Right lobe of liver (tissue), 6 donors: ENCODE data around the gene PILRA. TPM values are rescaled to one million over a fixed set of nuclear protein-coding genes. Genes with fewer than 3 reads are reported as not detected.

Source experiments
- ATAC-seq, 4 donors: fragments of 200-7000 bp; cut with Tn5 transposase; one replicate each; pipeline ENCODE4 v1.9.1; 2020; ENCODE audit warnings: mild to moderate bottlenecking in 4 of 4, moderate library complexity in 4 of 4
- DNase-seq, 3 donors: peaks; one replicate each; pipeline ENCODE4 v3.0.0-alpha.2; 2020
- H3K27ac ChIP-seq, 3 donors: fragments of 200-600 bp; one replicate each; pipeline ENCODE4 v1.8.0; 2022
- H3K27me3 ChIP-seq, 2 donors: fragments of 200-600 bp; one replicate each; pipeline ENCODE4 v1.8.0; 2022
- H3K36me3 ChIP-seq, 4 donors: fragments of 200-600 bp; sonication (generic) in 1 of 4; one replicate each; pipeline versions ENCODE4 v1.5.1 to v1.8.0; 2017 to 2022; ENCODE audit warnings: control low read depth in 1 of 4
- H3K4me1 ChIP-seq, 4 donors: fragments of 200-600 bp; sonication (generic) in 1 of 4; one replicate each; pipeline versions ENCODE4 v1.5.1 to v1.8.0; 2017 to 2022; ENCODE audit warnings: control low read depth in 1 of 4
- H3K4me3 ChIP-seq, 3 donors: fragments of 200-600 bp; one replicate each; pipeline ENCODE4 v1.8.0; 2022
- H3K9me3 ChIP-seq, 4 donors: fragments of 200-600 bp; sonication (generic) in 1 of 4; one replicate each; pipeline versions ENCODE4 v1.5.1 to v1.8.0; 2017 to 2022; ENCODE audit warnings: control low read depth in 1 of 4
- POLR2A ChIP-seq: fragments of 450-650 bp; IDR thresholded peaks from one replicate; pipeline ENCODE4 v1.6.1; 2017; ENCODE audit warnings: antibody characterized with exemption, mild to moderate bottlenecking
- WGBS: methylation state at CpG from one replicate; pipeline ENCODE4 v1.1.6; 2018; ENCODE audit warnings: low coverage, low lambda C conversion rate; ENCODE audit not compliant: insufficient coverage; ENCODE audit errors: missing lambda C conversion rate; 5-methylcytosine and 5-hydroxymethylcytosine counted together
- intact Hi-C, 2 donors: fragments of 100-400 bp; cut with DNase I; formaldehyde crosslinking; loops; one replicate each; pipeline versions ENCODE4 v1.11.2 to v1.14.1; 2022
- total RNA-seq, 6 experiments: library from RNA; depleted of rRNA in 2 of 6; stranded (reverse); fragments of >200 nt in 2 of 6; fragmentation: NEBNext Ultra II Directional in 3 of 6; extraction: Animal tissue kit (Norgen Biotek cat#: 25700) in 3 of 6; gene quantifications; one replicate each; pipeline versions ENCODE4 v1.1.0 to v1.2.4, GENCODE V29; 2016 to 2023
- TF ChIP-seq, protein P1 (sequence below), 4 donors: fragments of 200-600 bp in 3 of 4; fragments of 450-650 bp in 1 of 4; IDR thresholded peaks; one replicate each; pipeline versions ENCODE4 v1.5.1 to v1.8.0; 2016 to 2022; ENCODE audit warnings: antibody characterized with exemption in 4 of 4, mild to moderate bottlenecking in 2 of 4
- donor health status: DM: no; HTN: yes; CAD: no.
- donor health status: DM: no; HTN: no; CAD: no.
- donor health status: DM: no; HTN: no; CAD: no.
- donor health status: DM: no; HTN: yes; CAD: no.
- donor health status: DM: no; HTN: yes; CAD: no.

The PILRA gene
- total RNA-seq, 6 experiments from 2014 or later = 1.4 to 7.1 (median 4.0) TPM

DNA sequence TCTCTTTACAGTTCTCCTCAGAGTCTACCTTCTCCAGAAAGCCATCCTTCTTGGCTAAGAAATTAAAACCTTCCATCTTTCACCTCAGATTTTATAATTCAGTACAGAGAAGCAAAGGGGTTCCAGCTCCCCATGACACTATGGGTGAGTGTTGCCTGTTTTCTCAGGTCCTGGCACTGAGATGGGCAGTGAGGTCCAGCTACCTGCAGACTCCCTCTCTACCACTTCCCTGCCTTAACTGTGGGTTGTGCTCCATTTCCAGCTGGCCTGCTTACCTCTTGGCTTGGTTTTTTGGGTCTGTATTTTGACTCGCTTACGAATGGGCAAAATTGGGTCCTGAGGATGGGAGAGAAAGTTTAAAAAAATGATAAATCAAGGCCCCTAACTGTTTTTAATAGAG, 29.0 kb downstream of the PILRA start:
- intact Hi-C loops = no loop called here
- Histone ChIP-seq H3K4me3 (no peak overlapping the region), H3K27me3 (no peaks in the 10 kb centered on the region), H3K27ac (no peak overlapping the region), H3K36me3 (no peaks in the 10 kb centered on the region), H3K4me1 (no peaks in the 10 kb centered on the region), H3K9me3 (no peaks in the 10 kb centered on the region)
- ATAC-seq (no peak), DNase-seq (no peak)
- no peak for TF ChIP-seq POLR2A
- TF ChIP-seq, protein P1, sequence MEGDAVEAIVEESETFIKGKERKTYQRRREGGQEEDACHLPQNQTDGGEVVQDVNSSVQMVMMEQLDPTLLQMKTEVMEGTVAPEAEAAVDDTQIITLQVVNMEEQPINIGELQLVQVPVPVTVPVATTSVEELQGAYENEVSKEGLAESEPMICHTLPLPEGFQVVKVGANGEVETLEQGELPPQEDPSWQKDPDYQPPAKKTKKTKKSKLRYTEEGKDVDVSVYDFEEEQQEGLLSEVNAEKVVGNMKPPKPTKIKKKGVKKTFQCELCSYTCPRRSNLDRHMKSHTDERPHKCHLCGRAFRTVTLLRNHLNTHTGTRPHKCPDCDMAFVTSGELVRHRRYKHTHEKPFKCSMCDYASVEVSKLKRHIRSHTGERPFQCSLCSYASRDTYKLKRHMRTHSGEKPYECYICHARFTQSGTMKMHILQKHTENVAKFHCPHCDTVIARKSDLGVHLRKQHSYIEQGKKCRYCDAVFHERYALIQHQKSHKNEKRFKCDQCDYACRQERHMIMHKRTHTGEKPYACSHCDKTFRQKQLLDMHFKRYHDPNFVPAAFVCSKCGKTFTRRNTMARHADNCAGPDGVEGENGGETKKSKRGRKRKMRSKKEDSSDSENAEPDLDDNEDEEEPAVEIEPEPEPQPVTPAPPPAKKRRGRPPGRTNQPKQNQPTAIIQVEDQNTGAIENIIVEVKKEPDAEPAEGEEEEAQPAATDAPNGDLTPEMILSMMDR (IDR thresholded peaks at IDR 0.05) = no peak
- 95% methylated on average over 2 of the region's 2 CpGs for WGBS

DNA sequence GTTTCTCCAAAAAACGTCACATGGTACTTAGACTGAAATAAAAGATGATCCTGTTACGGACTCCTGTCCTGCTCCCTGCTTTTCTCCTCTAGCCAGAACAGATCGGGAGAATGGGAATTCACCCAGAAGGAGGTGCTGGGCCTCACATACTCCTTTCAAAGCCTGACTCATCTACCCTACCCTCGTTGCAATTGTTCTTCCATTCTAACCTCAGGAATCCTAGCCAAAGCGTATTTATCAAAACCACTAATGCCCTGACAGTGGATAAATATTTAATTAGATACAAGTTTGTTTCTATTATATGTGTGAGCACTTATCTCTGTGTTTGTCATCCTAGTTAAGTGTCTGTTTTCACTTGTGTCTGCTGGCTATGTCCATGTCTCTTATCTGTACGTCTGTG, 33.5 kb downstream of the PILRA start:
- H3K9me3 ChIP-seq = no peaks in the 10 kb centered on the region
- DNase-seq = no peak
- H3K27ac ChIP-seq = no peak overlapping the region
- no peak for ATAC-seq
- intact Hi-C loops = no loop called here
- 45% methylated on average over 5 of the region's 6 CpGs for WGBS
- no peak overlapping the region for H3K4me3 ChIP-seq
- TF ChIP-seq POLR2A = no peak
- TF ChIP-seq, protein P1 (IDR thresholded peaks at IDR 0.05) = no peak
- no peaks in the 10 kb centered on the region for H3K4me1 ChIP-seq
- no peaks in the 10 kb centered on the region for H3K36me3 ChIP-seq
- no peaks in the 10 kb centered on the region for H3K27me3 ChIP-seq

DNA sequence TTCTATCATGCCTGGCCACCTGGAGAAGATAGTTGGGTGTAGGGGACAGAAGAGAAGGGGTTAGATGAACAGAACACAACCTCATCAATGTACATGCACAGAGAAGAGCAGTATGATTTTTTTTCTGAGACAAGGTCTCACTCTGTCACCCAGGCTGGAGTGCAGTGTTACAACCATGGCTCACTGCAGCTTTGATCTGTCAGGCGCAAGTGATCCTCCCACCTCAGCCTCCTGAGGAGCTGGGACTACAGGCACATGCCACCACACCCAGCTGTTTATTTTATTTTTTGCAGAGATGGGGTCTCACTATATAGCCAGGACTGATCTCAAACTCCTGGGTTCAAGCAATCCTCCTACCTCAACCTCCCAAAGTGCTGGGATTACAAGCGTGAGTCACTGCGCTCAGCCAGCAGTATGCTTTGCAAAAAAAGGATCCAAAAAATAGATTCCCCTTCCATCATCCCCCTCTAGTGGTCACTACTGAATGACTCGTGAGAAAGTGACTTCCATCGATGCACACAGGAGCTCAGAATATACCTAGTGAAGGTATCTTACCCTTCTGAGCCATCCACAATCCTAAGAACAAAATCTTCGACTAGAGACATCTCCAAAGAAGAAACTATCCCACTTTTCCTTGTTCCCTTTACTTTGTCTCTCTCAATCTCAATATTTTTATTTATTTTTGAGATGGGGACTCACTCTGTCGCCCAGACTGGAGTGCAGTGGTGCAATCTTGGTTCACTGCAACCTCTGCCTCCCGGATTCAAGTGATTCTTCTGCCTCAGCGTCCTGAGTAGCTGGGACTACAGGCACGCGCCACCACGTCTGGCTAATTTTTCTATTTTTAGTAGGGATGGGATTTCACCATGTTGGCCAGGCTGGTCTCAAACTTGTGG, 34.2 kb downstream of the PILRA start:
- Histone ChIP-seq H3K9me3 (no peaks in the 10 kb centered on the region), H3K27me3 (no peaks in the 10 kb centered on the region), H3K36me3 (no peaks in the 10 kb centered on the region), H3K27ac (no peak overlapping the region), H3K4me3 (no peak overlapping the region), H3K4me1 (no peaks in the 10 kb centered on the region)
- WGBS = 45% methylated on average over 10 of the region's 12 CpGs
- TF ChIP-seq, protein P1 (IDR thresholded peaks at IDR 0.05) = peak; percentile 54 to 68 (median 64)
- no peak for TF ChIP-seq POLR2A
- no peak for DNase-seq
- peak; percentile 79 to 91 (median 82) for ATAC-seq
- intact Hi-C loops = no loop called here

DNA sequence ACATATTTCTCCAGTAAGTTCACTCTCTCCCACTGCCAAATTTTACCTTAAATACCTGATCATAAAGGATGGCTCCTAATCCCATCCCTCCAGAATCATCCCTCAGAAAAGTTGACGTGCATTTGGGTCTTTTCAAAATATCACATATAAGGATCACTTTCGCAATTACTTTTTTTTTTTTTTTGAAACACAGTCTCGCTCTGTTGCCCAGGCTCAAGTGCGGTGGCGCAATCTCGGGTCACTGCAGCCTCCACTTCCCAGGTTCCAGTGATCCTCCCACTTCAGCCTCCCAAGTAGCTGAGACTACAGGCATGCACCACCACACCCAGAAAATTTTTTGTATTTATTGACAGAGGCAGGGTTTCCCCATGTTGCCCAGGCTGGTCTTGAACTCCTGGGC, 37.8 kb downstream of the PILRA start:
- no peak for DNase-seq
- ATAC-seq = no peak
- TF ChIP-seq POLR2A = no peak
- TF ChIP-seq, protein P1 (IDR thresholded peaks at IDR 0.05) = no peak
- Histone ChIP-seq H3K27ac (no peak overlapping the region), H3K9me3 (no peaks in the 10 kb centered on the region), H3K4me1 (no peaks in the 10 kb centered on the region), H3K27me3 (no peaks in the 10 kb centered on the region), H3K4me3 (no peak overlapping the region), H3K36me3 (no peaks in the 10 kb centered on the region)
- intact Hi-C loops = no loop called here
- WGBS = 79% methylated on average over 6 of the region's 6 CpGs
